B cell (primary cell): Measurements from ENCODE around the gene ABHD1. TPM values are rescaled to one million over a fixed set of nuclear protein-coding genes. Genes with fewer than 3 reads are reported as not detected.

Source experiments
- ATAC-seq: fragments of 200-7000 bp; cut with Tn5 transposase; one replicate; pipeline ENCODE4 v1.10.0; 2021; ENCODE audit warnings: low read depth, mild to moderate bottlenecking, moderate number of reproducible peaks, moderate library complexity
- CTCF ChIA-PET: fragments of 350-600 bp; sonication (Branson Sonifier 250); formaldehyde crosslinking; loops from one replicate; lab custom pipeline; 2021; ENCODE audit warnings: antibody characterized with exemption, inconsistent platforms; lab: Charles Lee
- POLR2A ChIA-PET: fragments of 350-600 bp; sonication (Branson Sonifier 250); formaldehyde crosslinking; loops from one replicate; lab custom pipeline; 2021; ENCODE audit warnings: antibody characterized with exemption; lab: Charles Lee
- DNase-seq: peaks from one replicate; pipeline ENCODE4 v3.0.0; 2013
- H2AFZ ChIP-seq: 2 replicates; pipeline ENCODE4 v1.6.1; 2012; ENCODE audit warnings: mild to moderate bottlenecking, low read depth, low read length; ENCODE audit not compliant: insufficient read depth, poor library complexity, severe bottlenecking
- H3K27ac ChIP-seq, 2 donors: 1 replicate in 1 of 2; 2 replicates in 1 of 2; pipeline ENCODE4 v1.5.1; 2012 to 2013; ENCODE audit warnings: low read length in 2 of 2, mild to moderate bottlenecking in 2 of 2, moderate library complexity in 1 of 2
- H3K27me3 ChIP-seq, 4 experiments: fragments of 200-600 bp in 1 of 4; sonication (generic) in 1 of 4; replicated peaks in 1 of 4; 1 replicate in 2 of 4; 2 replicates in 2 of 4; pipeline versions ENCODE4 v1.6.1 to v1.7.0; 2013 to 2016; ENCODE audit warnings: low read length in 3 of 4, mild to moderate bottlenecking in 2 of 4, mixed read lengths in 1 of 4, moderate library complexity in 1 of 4; ENCODE audit not compliant: insufficient read depth in 4 of 4, control insufficient read depth in 3 of 4; ENCODE audit errors: control extremely low read depth in 1 of 4
- H3K36me3 ChIP-seq, 2 experiments: replicated peaks in 1 of 2; 1 replicate in 1 of 2; 2 replicates in 1 of 2; pipeline versions ENCODE4 v1.6.1 to v1.7.1; 2013; ENCODE audit warnings: low read length in 1 of 2; ENCODE audit not compliant: insufficient read depth in 2 of 2, control insufficient read depth in 1 of 2; ENCODE audit errors: control extremely low read depth in 1 of 2, extremely low read depth in 1 of 2
- H3K4me1 ChIP-seq, 2 donors: fragments of 200-600 bp in 1 of 2; sonication (generic) in 1 of 2; 1 replicate in 1 of 2; 2 replicates in 1 of 2; pipeline versions ENCODE4 v1.5.1 to v1.6.1; 2013 to 2017; ENCODE audit warnings: low read length in 2 of 2; ENCODE audit not compliant: control insufficient read depth in 2 of 2, insufficient read depth in 2 of 2
- H3K4me2 ChIP-seq: replicated peaks from 2 replicates; pipeline ENCODE3; 2012; ENCODE audit warnings: mild to moderate bottlenecking, low read depth, low read length; ENCODE audit not compliant: poor library complexity, severe bottlenecking
- H3K4me3 ChIP-seq, 5 experiments: fragments of 200-600 bp in 1 of 5; sonication (generic) in 1 of 5; 1 replicate in 3 of 5; 2 replicates in 2 of 5; pipeline versions ENCODE4 v1.5.1 to v1.7.0; 2011 to 2016; ENCODE audit warnings: low read length in 4 of 5, mild to moderate bottlenecking in 4 of 5, low read depth in 2 of 5, control low read depth in 1 of 5, moderate library complexity in 1 of 5; ENCODE audit not compliant: insufficient read depth in 1 of 5; ENCODE audit errors: control extremely low read depth in 1 of 5, extremely low read depth in 1 of 5
- H3K79me2 ChIP-seq: fragments of 200-600 bp; sonication (generic); one replicate; pipeline ENCODE4 v1.6.0; 2016; ENCODE audit warnings: low read length; ENCODE audit not compliant: control insufficient read depth, insufficient read depth
- H3K9ac ChIP-seq: fragments of 200-600 bp; sonication (generic); 2 replicates; pipeline ENCODE4 v1.6.1; 2017; ENCODE audit warnings: mild to moderate bottlenecking, low read length, moderate library complexity
- H3K9me3 ChIP-seq, 3 donors: one replicate each; pipeline versions ENCODE4 v1.6.1 to v1.7.1; 2013; ENCODE audit warnings: low read length in 2 of 3; ENCODE audit not compliant: control insufficient read depth in 2 of 3, insufficient read depth in 1 of 3; ENCODE audit errors: control extremely low read depth in 1 of 3
- H4K20me1 ChIP-seq: 2 replicates; pipeline ENCODE4 v1.6.0; 2012; ENCODE audit warnings: mild to moderate bottlenecking, low read length; ENCODE audit not compliant: insufficient read depth, control insufficient read depth, poor library complexity, severe bottlenecking
- H3K27ac Mint-ChIP-seq: one replicate; pipeline ENCODE4 v1.8.0; 2021; ENCODE audit warnings: mixed read lengths
- H3K27me3 Mint-ChIP-seq: one replicate; pipeline ENCODE4 v1.8.0; 2021; ENCODE audit warnings: mixed read lengths
- H3K4me1 Mint-ChIP-seq: one replicate; pipeline ENCODE4 v1.8.0; 2021; ENCODE audit warnings: mixed read lengths
- H3K4me3 Mint-ChIP-seq: one replicate; pipeline ENCODE4 v1.8.0; 2021; ENCODE audit warnings: mixed read lengths
- H3K9me3 Mint-ChIP-seq: one replicate; pipeline ENCODE4 v1.8.0; 2022; ENCODE audit warnings: mixed read lengths; ENCODE audit not compliant: insufficient read depth
- CTCF ChIP-seq: fragments of 200-600 bp; IDR thresholded peaks from one replicate; pipeline ENCODE4 v1.8.0; 2022; ENCODE audit warnings: antibody characterized with exemption, mild to moderate bottlenecking
- EZH2 ChIP-seq: IDR thresholded peaks from 2 replicates; pipeline ENCODE4 v1.6.1; 2012; ENCODE audit warnings: borderline replicate concordance, low read depth, mild to moderate bottlenecking, moderate library complexity, low read length; ENCODE audit not compliant: insufficient read depth, poor library complexity, severe bottlenecking
- WGBS: methylation state at CpG from one replicate; pipeline ENCODE4 v1.1.5; 2013; ENCODE audit warnings: missing lambda C conversion rate; ENCODE audit not compliant: insufficient coverage; 5-methylcytosine and 5-hydroxymethylcytosine counted together
- intact Hi-C: fragments of 100-400 bp; cut with micrococcal nuclease; formaldehyde crosslinking; loops from one replicate; pipeline ENCODE4 v1.10.0; 2022
- polyA plus RNA-seq: library from polyadenylated mRNA; depleted of rRNA; stranded (reverse); fragments of >200 nt; gene quantifications from 2 replicates; pipeline ENCODE4 v1.2.3, GENCODE V29; 2012
- total RNA-seq, 2 donors: library from RNA; stranded (reverse); fragments of 120-200 nt in 1 of 2; gene quantifications; 1 replicate in 1 of 2; 2 replicates in 1 of 2; pipeline versions ENCODE4 v1.2.3 to v1.2.4, GENCODE V29; 2013 to 2022

The ABHD1 gene
- total and polyA plus RNA-seq, 2 donors (not counting 1 experiment from before 2014, with no cell fraction given), result 1.5 to 2.7 TPM

GRCh38 chr2:27076323-27076722 lies 47.3 kb upstream of the ABHD1 start:
- no peak overlapping the region for H2AFZ ChIP-seq
- POLR2A ChIA-PET, result no interaction called here

DNA sequence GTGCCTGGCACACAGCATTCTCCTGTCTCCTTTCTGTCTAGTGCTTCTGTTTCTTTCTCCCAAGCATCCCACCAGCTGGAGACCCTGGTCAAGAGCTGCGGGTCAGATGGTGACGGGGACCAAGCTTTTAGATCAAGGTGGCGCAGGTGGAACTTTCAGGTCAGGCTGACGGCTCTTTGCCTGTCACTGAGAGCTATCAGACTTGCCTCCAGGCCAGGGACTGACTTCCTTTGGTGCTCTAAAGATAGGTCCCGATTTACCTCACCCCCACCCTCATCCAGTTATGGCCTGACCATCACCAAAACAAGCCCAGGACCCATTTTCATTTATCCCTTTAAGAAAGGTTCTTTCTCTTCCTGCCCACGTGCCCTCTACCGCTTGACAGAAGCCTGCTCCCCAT lies 46.4 kb upstream of the ABHD1 start:
- Histone ChIP-seq H3K4me1 (peaks cover 30 to 41% of the 10 kb centered on the region in 2 donors), H2AFZ (no peak overlapping the region)

More at GRCh38 chr2:27076323-27076722, 47.3 kb upstream of the ABHD1 start:
- 100% methylated on average over 4 of the region's 4 CpGs for WGBS
- Histone ChIP-seq H3K9ac (no peak overlapping the region), H3K4me2 (no peak overlapping the region), H3K36me3 (no peaks in the 10 kb centered on the region), H3K27ac (no peak overlapping the region), H3K79me2 (no peaks in the 10 kb centered on the region), H3K4me3 (no peak overlapping the region), H3K4me1 (peaks cover 27 to 36% of the 10 kb centered on the region in 2 donors), H3K27me3 (peaks cover 0 to 11% (median 4%) of the 10 kb centered on the region in 4 experiments), H4K20me1 (no peaks in the 10 kb centered on the region), H3K9me3 (no peaks in the 10 kb centered on the region)
- TF ChIP-seq CTCF, result no peak
- TF ChIP-seq EZH2, result no peak
- intact Hi-C loops, result no loop called here
- Mint-ChIP-seq H3K27me3 (no peaks in the 10 kb centered on the region), H3K4me1 (peaks cover 48% of the 10 kb centered on the region), H3K9me3 (no peaks in the 10 kb centered on the region), H3K4me3 (no peak overlapping the region), H3K27ac (peak overlapping the region; percentile 21)
- ATAC-seq (no peak), DNase-seq (no peak)
- CTCF ChIA-PET, result no interaction called here

More for the DNA sequence above, 46.4 kb upstream of the ABHD1 start:
- no peak overlapping the region for H3K27ac ChIP-seq
- intact Hi-C loops, result no loop called here
- Mint-ChIP-seq H3K27me3 (no peaks in the 10 kb centered on the region), H3K9me3 (no peaks in the 10 kb centered on the region), H3K4me3 (no peak overlapping the region), H3K4me1 (peaks cover 50% of the 10 kb centered on the region), H3K27ac (peak overlapping the region; percentile 41)
- ChIA-PET POLR2A (no interaction called here), CTCF (interaction anchor here (0.5 kb wide), 1 partner anchor 64 kb away, joined by 3 read pairs; no protein-coding TSS in a partner anchor)
- no peak overlapping the region for H3K4me3 ChIP-seq
- peaks cover 0 to 11% (median 4%) of the 10 kb centered on the region in 4 experiments for H3K27me3 ChIP-seq
- DNase-seq, result no peak
- H3K79me2 ChIP-seq, result no peaks in the 10 kb centered on the region
- no peak for ATAC-seq
- TF ChIP-seq EZH2, result no peak
- TF ChIP-seq CTCF, result no peak
- no peak overlapping the region for H3K4me2 ChIP-seq
- no peak overlapping the region for H3K9ac ChIP-seq
- H4K20me1 ChIP-seq, result no peaks in the 10 kb centered on the region
- H3K9me3 ChIP-seq, result no peaks in the 10 kb centered on the region
- WGBS, result 67% methylated on average over 7 of the region's 7 CpGs
- no peaks in the 10 kb centered on the region for H3K36me3 ChIP-seq
